HEK293 (cell line): ENCODE data around the gene GNAZ.

ENCODE experiments used
- CTCF ChIA-PET: fragments of 350-600 bp; formaldehyde crosslinking; extraction: SDS; loops from one replicate; lab custom pipeline; 2021; ENCODE audit warnings: antibody characterized with exemption; lab: Yijun Ruan, JAX
- POLR2A ChIA-PET: fragments of 300-600 bp; formaldehyde crosslinking; extraction: SDS; loops from one replicate; lab custom pipeline; 2020; ENCODE audit warnings: antibody characterized with exemption, inconsistent platforms; lab: Yijun Ruan, JAX
- H3K27ac ChIP-seq: fragments of 200-500 bp; sonication (Bioruptor generic); 2 replicates; pipeline ENCODE4 v1.5.1; 2014; ENCODE audit warnings: low read depth, low read length, control low read depth, inconsistent platforms; ENCODE audit errors: extremely low read depth
- H3K36me3 ChIP-seq, 2 experiments: fragments of 200-500 bp in 1 of 2; sonication (Bioruptor generic) in 1 of 2; 1 replicate in 1 of 2; 2 replicates in 1 of 2; pipeline ENCODE4 v1.5.1; 2014 to 2017; ENCODE audit warnings: inconsistent platforms in 2 of 2, low read length in 2 of 2; ENCODE audit not compliant: control insufficient read depth in 2 of 2, insufficient read depth in 1 of 2
- H3K4me1 ChIP-seq: fragments of 200-500 bp; sonication (Bioruptor generic); 2 replicates; pipeline ENCODE4 v1.5.1; 2014; ENCODE audit warnings: mild to moderate bottlenecking, low read length, inconsistent platforms; ENCODE audit not compliant: control insufficient read depth, insufficient read depth
- H3K4me3 ChIP-seq: 2 replicates; pipeline ENCODE4 v1.5.1; 2011; ENCODE audit warnings: low read depth, mild to moderate bottlenecking, control low read depth, low read length, moderate library complexity
- H3K9me3 ChIP-seq: fragments of 200-500 bp; sonication (Bioruptor generic); 2 replicates; pipeline ENCODE4 v1.5.1; 2014; ENCODE audit warnings: low read depth, low read length, inconsistent platforms; ENCODE audit not compliant: control insufficient read depth, insufficient read depth
- KLF9 ChIP-seq: fragments of 450-650 bp; formaldehyde crosslinking; IDR thresholded peaks from 2 replicates; pipeline ENCODE4 v1.5.1; 2016; ENCODE audit warnings: missing biosample characterization, missing genetic modification characterization, low read depth
- PRDM4 ChIP-seq: fragments of 450-650 bp; formaldehyde crosslinking; IDR thresholded peaks from 2 replicates; pipeline ENCODE4 v1.5.1; 2017; ENCODE audit warnings: missing biosample characterization, missing genetic modification characterization
- WT1 ChIP-seq: fragments of 450-650 bp; formaldehyde crosslinking; IDR thresholded peaks from 2 replicates; pipeline ENCODE4 v1.5.1; 2016; ENCODE audit warnings: missing biosample characterization, missing genetic modification characterization
- ZBTB11 ChIP-seq: fragments of 450-650 bp; formaldehyde crosslinking; conservative IDR thresholded peaks from 2 replicates; pipeline ENCODE4 v1.5.1; 2016; ENCODE audit warnings: low read depth, missing biosample characterization, missing genetic modification characterization
- ZBTB7A ChIP-seq: fragments of 450-650 bp; formaldehyde crosslinking; IDR thresholded peaks from 2 replicates; pipeline ENCODE4 v1.5.1; 2016; ENCODE audit warnings: low read depth, missing biosample characterization, missing genetic modification characterization
- ZNF169 ChIP-seq: fragments of 450-650 bp; formaldehyde crosslinking; IDR thresholded peaks from 2 replicates; pipeline ENCODE4 v1.5.1; 2016; ENCODE audit warnings: missing biosample characterization, missing genetic modification characterization
- ZNF248 ChIP-seq: fragments of 450-650 bp; formaldehyde crosslinking; IDR thresholded peaks from 2 replicates; pipeline ENCODE4 v1.5.1; 2017; ENCODE audit warnings: missing biosample characterization, missing genetic modification characterization
- ZNF26 ChIP-seq: fragments of 450-650 bp; formaldehyde crosslinking; IDR thresholded peaks from 2 replicates; pipeline ENCODE4 v1.5.1; 2016; ENCODE audit warnings: missing biosample characterization, missing genetic modification characterization
- ZNF37A ChIP-seq: fragments of 450-650 bp; IDR thresholded peaks from 2 replicates; pipeline ENCODE4 v1.5.1; 2018; ENCODE audit warnings: missing biosample characterization, missing genetic modification characterization
- ZNF398 ChIP-seq: fragments of 450-650 bp; formaldehyde crosslinking; IDR thresholded peaks from 2 replicates; pipeline ENCODE4 v1.5.1; 2017; ENCODE audit warnings: missing biosample characterization, missing genetic modification characterization
- ZNF488 ChIP-seq: fragments of 450-650 bp; formaldehyde crosslinking; IDR thresholded peaks from 2 replicates; pipeline ENCODE4 v1.5.1; 2016; ENCODE audit warnings: missing biosample characterization, missing genetic modification characterization
- ZNF555 ChIP-seq: fragments of 450-650 bp; formaldehyde crosslinking; conservative IDR thresholded peaks from 2 replicates; pipeline ENCODE4 v1.5.1; 2017; ENCODE audit warnings: missing biosample characterization, mild to moderate bottlenecking, missing genetic modification characterization, inconsistent platforms
- ZNF600 ChIP-seq: fragments of 450-650 bp; formaldehyde crosslinking; IDR thresholded peaks from 2 replicates; pipeline ENCODE4 v1.5.1; 2016; ENCODE audit warnings: missing biosample characterization, missing genetic modification characterization
- ZNF677 ChIP-seq: fragments of 450-650 bp; IDR thresholded peaks from 2 replicates; pipeline ENCODE4 v1.5.0; 2018; ENCODE audit warnings: missing biosample characterization, mild to moderate bottlenecking, missing genetic modification characterization, moderate library complexity

GNAZ gene

GRCh38 chr22:23122992-23123803, 52.9 kb downstream of the GNAZ start:
- no peaks in the 10 kb centered on the region for H3K9me3 ChIP-seq
- H3K4me1 ChIP-seq, result no peaks in the 10 kb centered on the region
- H3K4me3 ChIP-seq, result no peak overlapping the region
- peaks cover 0 to 17% of the 10 kb centered on the region in 2 experiments; a peak in 1 of 3 replicates for H3K36me3 ChIP-seq
- ChIA-PET CTCF (interaction anchor here (1.0 to 11.3 kb wide), 4 partner anchors 159 to 660 kb away, joined by 3 to 304 read pairs (median 4); no protein-coding TSS in a partner anchor), POLR2A (interaction anchor here (1.0 kb wide), 1 partner anchor 10 kb away, joined by 3 read pairs; no protein-coding TSS in a partner anchor)
- H3K27ac ChIP-seq, result no peak overlapping the region
- TF ChIP-seq ZNF248 (no peak), KLF9 (no peak), ZNF37A (no peak), ZBTB7A (tag by site-specific recombination) (no peak), PRDM4 (tag by site-specific recombination) (no peak), ZNF488 (tag by site-specific recombination) (no peak), ZNF600 (tag by site-specific recombination) (no peak), ZNF26 (no peak), ZNF677 (tag by site-specific recombination) (no peak), WT1 (no peak), ZNF169 (tag by site-specific recombination) (no peak), ZNF555 (tag by site-specific recombination) (no peak), ZBTB11 (tag by site-specific recombination) (no peak), ZNF398 (tag by site-specific recombination) (no peak)
- TF ChIP-seq, all 188 proteins: peak for 0
